ENCODE results near the gene PROC.
A peak's percentile ranks its signal among the peaks of the same experiment; 100 is the strongest.

The PROC gene

DNA sequence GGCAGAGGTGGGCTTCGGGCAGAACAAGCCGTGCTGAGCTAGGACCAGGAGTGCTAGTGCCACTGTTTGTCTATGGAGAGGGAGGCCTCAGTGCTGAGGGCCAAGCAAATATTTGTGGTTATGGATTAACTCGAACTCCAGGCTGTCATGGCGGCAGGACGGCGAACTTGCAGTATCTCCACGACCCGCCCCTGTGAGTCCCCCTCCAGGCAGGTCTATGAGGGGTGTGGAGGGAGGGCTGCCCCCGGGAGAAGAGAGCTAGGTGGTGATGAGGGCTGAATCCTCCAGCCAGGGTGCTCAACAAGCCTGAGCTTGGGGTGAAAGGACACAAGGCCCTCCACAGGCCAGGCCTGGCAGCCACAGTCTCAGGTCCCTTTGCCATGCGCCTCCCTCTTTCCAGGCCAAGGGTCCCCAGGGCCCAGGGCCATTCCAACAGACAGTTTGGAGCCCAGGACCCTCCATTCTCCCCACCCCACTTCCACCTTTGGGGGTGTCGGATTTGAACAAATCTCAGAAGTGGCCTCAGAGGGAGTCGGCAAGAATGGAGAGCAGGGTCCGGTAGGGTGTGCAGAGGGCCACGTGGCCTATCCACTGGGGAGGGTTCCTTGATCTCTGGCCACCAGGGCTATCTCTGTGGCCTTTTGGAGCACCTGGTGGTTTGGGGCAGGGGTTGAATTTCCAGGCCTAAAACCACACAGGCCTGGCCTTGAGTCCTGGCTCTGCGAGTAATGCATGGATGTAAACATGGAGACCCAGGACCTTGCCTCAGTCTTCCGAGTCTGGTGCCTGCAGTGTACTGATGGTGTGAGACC, at the start of gene PROC:
Gene PROC (plus strand): TSS at position 128 of the 812 bp plus-strand sequence. CDS start 1,516 bp downstream, outside the sequence.
- no peak for DNase-seq

DNA sequence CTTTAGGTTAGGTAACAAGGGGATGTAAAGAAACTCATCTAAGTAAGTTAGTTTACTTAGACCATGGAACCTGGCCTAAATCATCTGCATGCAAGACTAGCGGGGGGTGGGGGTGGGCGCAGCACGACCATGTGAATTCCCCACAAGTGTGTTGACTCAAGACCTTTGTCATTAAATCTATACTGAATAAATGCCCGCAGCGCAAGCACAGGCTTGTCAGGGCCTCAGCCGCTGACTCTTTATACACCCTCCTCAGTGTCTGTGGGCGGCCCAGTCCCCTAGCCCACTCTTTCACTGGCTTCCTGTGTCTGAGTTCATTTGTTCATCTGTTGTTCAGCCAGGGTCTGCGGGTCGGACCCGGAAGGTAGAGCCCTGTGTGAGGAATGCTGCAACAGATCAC, 48.2 kb upstream of the PROC start:
- DNase-seq: no peak

DNA sequence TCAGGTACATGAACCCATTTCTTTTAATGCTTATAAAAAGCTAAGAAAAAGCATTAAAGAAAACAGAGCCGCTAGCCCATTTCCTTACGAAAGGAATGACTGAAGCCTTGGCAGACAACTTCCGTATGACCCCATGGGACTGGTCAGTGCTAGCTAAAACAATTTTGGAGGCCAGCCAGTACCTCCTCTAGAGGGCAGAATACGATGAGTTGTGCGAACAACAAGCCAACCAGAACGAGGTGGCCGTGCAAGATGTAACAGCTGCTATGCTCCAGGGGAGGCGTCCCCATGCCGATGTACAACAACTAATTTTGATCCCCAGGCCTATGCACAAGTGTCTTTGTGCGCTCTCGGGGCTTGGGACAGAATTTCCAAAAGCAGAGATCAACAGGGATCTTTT, 47.2 kb upstream of the PROC start:
- DNase-seq: no peak

DNA sequence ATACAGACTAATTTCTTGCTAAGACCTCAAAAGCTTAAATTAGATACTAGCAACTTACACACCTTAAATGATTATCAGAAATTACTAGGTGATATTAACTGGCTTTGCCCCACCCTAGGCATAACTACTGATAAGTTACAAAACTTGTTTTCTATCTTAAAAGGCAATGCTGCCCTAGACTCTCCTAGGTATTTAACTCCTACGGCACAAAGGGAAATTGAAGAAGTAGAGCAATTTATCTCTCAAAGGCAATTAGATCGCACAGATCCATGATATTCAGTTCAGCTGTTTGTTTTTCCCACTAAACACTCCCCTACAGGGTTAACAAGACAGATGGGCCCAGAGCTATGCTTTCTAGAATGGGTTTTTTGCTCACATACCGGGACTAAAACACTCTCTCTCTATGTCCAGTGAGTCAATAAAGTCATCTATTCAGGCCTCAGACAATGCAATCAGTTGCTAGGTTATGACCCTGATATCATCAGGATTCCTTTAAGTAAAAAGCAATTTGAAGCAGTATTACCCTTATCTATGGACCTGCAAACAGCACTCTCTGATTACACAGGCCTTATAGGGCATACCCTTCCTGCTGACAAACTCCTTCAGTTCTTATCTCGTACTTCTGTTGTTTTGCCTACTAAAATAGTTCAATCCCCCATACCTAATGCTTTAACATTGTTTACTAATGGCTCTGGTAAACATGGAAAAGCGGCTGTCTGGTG, 44.7 kb upstream of the PROC start:
- DNase-seq: no peak

DNA sequence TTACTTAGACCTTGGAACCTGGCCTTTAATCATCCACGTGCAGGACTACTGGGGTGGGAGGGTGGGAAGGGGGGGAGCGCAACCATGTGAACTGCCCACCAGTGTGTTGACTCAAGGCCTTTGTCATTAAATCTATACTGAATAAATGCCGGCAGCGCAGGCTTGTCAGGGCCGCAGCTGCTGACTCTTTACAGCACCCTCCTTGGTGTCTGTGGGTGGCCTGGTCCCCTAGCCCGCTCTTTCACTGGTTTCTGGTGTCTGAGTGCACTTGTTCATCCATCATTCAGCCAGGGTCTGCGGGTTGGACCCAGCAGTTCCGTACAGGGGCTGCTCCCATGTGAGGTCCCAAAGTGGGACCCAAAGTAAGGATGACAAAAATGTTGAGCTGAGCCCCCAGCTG, 42.0 kb upstream of the PROC start:
- DNase-seq: no peak

DNA sequence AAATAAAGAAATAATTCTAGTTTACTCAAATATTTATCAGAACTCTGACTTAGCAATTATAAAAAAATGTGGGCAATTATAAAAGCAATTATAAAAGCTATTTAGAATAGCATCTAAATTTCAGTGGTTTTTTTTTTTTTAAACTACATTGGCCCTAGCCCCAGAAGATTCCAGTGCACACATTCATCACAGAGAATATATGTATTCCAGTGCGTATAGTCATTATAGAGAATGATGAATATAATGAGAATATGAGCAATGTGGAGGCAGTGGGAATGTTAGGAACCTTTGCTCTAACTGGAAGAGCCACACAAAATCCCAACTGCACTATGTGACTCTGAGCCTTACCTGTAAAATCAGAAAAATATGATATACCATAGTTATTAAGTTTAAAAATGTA, 41.0 kb upstream of the PROC start:
- DNase-seq: no peak

DNA sequence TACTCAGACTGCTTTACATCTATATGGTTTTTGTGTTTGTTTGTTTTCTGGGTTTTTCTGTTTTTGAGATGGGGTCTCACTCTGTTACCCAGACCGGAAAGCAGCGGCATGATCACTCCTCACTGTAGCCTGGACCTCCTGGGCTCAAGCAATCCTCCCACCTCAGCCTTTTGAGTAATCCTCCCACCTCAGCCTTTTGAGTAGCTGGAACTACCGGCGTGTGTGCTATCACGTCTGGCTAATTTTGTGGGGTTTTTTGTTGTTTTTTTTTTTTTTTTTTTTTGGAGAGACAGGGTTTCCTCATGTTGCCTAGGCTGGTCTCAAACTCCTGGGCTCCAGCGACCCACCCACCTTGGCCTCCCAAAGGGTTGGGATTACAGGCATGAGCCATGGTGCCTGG, 39.5 kb upstream of the PROC start:
- DNase-seq: no peak

DNA sequence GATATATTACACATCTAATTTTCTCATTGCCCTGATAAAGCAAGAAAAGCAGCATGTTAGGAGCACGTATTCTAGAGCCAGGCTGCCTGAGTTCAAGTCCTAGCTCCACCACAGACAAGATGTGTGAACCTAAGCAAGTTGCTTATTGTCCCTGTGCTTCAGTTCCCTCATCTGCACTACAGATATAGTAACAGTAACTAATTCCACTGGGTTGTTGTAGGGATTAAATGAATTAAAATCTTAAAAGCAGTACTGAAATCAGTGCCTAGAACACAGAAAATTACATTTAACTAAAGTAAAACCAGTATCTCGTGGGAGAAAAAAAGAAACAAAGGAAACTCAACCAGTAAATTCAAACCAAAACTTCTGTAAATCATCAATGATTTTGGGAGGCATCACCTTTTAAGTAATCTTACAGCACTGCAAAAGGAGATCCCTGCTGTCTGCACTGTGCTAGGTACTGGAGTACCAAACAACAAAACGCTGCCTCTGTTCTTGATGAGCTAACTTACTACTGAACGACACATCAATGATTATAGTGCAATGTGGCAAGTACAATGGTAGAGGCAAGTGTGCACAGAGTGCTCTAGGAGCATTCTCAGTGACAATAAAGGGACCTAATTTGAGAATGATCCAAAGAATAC, 38.4 kb upstream of the PROC start:
- DNase-seq: no peak

DNA sequence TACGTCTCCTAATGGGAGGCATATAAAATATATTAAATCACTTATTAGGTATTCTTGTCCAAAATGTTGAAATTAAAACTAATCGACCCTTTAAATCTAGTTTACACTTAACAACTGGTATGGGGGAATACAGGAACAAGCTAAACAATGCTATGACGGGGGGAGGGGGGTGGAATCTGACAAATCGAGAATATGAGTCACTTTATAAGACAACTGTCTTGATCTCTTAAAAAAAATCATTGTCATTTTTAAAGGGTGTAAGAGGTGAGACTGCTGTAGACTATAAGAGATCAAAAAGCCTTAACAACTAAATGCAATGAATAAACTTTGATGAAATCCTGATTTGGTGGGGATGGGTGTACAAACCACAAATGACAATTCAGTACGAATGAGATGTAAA, 36.5 kb upstream of the PROC start:
- no peak for DNase-seq

DNA sequence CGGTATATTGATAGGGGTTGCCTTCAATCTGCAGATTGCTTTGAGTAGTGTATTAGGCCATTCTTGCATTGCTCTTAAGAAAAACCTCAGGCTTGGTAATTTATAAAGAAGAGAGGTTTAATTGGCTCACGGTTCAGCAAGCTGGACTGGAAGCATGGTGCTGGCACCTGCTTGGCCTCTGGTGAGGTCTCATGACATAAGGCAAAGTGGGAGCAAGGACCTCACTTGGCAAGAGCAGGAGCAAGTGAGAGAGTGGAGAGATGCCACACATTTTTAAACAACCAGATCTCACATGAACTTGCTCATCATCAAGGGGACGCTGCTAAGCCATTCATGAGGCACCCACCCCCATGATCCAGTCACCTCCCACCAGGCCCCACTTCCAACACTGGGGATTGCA, 35.4 kb upstream of the PROC start:
- DNase-seq: no peak

DNA sequence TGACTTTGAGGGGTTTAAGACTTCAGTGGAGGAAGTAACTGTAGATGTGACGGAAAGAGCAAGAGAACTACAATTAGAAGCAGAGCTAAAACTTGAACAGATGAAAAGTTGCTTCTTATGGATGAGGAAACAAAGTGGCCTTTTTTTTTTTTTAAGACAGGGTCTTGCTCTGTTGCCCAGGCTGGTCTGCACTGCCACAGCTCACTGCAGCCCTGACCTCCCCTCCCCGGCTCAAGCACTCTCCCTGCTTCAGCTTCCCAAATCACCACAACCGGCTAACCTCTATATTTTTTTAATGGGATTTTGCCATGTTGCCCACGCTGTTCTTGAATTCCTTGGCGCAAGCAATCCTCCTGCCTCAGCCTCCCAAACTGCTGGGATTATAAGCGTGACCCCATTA, 33.7 kb upstream of the PROC start:
- DNase-seq: no peak

DNA sequence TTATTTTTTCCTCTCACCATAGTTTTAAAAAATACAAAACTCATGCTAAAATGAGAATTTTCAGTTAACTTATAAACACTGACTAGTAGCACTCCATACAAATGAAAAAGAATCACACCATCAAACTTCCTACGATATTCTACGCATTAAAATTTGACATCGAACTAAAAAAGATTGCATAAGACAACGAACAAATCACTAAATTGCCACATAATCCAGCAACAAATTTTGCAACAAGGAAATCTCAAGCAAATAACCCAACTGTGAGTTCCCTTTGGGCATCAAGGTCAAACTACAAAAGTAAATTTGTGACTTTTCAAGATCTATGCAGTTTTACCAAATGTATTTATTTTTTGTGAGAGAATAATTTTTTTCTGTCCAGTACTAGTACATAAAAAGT, 32.0 kb upstream of the PROC start:
- no peak for DNase-seq

DNA sequence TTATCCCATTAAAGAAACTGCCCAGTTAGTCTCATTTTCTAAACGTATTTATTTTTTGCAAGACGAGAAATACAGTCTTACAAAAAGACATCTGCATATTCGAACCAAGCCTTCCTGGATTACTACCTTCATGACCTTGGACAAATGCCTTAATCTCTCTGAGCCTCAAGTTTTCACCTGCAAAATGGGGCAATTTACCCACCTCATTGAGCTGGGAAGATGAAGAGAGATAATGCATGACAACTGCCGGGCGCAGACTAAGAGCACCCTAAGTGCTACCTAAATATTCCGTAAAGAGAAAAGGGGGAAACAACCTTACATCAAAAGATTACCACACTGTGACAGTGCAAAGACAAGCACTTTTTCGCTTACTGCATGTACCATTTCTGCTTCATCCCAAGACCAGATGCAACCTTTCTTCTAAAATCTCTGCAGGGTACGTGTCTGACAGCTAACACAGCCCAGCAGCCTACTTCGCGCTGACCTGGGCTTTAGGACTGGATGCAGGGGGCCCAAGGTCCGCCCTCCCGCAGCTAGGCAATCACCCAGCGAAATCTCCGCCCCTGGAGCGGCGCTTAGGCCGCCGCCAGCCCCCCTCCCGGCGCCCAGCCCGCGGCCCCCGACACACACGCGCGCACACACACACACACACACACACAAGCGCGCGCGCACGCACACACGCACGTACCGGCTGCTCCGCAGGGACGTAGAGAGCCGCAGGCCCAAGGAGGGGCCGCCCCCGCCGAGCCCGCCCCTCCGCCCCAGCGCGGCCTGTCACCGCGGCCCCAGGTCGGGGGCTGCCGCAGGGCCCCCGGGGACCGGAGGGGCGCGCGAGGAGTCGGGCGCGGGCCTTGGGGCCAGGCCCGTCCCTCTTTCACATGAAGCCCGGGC, 31.2 kb upstream of the PROC start:
- DNase-seq: peak; percentile 49

DNA sequence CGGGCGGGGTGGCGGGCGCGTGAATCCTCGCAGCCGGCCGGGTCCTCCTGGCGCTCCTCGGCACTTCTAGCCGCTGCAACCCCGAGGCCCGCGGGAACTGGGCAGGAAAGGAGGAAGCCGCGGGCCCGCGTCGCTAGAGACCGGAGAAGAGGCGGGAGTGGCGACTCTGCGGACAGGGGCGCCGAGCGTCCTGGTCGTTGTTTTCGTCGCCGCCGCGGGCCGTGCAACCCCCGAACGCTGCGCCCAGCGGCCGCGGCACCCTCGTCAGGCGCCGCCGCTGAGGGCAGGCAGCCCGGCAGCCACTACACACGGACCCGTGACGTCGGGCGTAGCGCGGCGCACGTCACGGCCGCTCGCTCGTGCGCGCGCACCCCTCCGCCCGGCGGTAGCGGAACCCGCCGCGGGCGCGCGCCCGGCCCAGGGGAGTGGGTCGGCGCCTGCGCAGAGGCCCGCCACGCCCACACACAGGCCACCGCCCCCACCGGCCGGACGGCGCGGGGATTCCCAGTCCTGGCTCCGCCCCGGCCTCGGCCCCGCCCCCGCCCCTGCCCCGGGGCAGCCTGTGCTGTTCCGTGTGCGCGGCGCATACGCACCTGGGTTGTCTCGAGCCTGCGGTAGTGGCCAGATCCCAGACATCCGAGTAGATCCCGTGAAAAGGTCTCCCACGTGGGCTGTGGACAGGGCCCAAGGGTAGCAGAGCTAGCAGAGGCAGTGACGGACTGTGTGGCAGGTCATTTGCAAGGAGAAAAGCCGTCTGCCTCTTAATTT, 30.4 kb upstream of the PROC start, which contains the start of gene MAP3K2:
Gene MAP3K2 (minus strand): TSS at position 321 of the 768 bp plus-strand sequence. CDS start 44,846 bp downstream, outside the sequence.
- peak; percentile 90 for DNase-seq

DNA sequence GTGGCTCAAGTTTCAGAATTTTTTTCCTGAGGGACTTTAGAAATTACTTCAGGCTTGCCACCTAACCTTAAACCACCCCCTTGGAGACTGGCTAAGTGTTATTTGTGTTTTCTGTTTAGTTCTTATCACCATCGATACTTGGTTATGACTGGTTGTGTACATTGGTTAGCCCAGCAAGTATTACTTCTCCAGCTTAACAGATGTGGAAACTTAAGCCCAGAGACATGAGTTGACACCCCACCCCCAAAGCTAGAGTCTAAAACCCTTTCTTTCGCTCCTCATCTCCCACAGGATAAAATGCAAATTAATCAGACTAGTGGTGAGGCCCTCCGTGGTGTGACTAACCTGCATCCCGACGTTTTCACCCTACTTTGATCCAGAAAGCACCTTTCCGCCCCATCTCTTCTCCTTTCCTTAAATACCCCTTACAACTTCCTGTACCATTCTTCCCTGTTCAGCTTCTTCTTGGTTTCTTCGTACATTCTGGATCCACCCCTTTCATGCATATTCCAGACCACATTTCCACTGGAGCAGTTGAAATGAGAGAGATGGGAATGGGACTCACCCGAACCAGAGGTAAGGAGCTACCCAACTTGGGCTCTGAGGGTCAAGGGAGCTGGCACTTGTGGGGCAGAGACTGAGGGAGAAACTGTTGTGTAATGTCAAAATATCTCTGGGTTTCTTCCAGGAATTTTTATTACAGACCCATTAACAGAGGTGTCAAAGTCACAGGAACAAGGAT, 29.6 kb upstream of the PROC start:
- no peak for DNase-seq

DNA sequence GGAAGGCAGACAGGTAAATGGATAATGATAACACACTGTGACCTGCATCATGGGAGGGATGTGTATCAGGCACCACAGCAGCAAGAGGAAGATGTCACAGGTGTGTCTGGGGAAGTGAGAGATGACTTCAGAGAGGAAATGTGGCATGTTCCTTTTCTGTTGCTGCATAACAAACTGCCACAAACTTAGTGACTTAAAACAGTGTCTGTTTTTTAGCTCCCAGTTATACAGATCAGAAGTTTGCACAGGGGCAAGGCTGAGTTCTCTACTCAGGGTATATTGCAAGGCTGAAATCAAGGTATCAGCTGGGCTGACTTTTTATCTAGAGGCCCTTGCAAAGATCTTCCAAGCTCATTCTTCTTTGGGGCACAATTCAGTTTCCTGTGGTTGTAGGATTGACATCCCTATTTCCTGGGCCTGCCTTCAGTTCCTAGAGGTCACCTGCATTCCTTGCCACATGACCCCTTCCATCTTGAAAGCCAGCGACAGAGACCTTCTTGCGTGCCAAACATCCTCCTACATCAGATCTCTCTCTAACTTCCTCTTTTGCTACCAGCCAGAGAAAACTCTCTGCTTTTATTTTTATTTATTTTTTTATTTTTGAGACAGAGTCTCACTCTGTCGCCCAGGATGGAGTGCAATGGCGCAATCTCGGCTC, 28.3 kb upstream of the PROC start:
- no peak for DNase-seq

DNA sequence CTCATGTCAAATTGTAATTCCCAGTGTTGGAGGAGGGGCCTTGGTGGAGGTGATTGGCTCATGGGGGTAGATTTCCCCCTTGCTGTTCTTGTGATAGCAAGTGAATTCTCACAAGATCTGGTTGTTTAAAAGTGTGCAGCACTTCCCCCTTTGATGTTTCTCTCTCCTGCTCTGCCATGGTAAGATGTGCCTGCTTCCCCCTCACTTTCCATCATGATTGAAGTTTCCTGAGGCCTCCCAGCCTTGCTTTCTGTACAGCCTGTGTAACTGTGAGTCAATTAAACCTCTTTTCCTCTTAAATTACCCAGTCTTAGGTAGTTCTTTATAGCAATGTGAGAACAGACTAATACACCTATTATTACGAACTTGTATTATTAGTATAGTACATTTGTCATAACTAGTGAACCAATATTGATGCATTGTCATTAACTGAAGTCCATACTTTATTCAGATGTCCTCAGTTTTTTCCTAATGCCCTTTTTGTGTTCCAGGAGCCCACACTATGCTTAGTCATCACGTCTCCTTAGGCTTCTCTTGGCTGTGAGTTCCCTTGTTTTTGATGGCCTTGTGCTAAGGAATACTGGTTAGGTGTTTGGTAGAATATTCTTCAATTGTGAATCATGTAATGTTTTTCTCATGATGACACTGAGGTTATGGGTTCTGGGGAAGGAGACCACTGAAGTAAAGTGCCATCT, 25.9 kb upstream of the PROC start:
- DNase-seq: no peak

DNA sequence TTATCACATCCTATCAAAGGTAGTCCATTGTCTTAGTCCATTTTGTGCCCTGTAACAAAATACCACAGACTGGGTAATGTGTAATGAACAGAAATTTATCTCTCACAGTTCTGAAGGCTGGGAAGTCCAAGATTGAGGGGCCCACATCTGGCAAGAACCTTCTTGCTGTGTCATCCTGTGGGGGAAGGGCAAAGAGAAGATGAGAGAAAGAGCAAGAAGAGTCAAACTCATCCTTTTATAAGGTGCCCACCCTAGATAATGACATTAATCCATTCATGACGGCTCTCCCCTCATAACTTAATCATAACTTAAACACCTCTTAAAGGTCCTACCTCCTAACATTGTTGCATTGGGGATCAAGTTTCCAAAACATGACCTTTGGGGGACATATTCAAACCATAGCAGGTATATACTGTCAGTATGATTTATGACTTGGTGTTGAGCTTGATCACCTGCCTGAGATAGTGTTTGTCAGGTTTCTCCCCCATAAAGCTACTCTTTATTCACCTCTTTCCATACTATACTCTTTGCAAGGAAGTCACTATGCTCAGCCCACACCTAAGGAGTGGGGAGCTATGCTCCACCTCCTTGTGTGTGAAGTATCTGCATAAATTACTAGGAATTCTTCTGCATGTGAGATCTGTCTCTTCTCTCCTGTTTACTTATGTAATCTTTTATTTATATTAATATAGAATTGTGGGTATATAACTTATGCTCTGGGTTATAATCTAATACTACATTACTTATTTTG, 25.2 kb upstream of the PROC start:
- DNase-seq: no peak

DNA sequence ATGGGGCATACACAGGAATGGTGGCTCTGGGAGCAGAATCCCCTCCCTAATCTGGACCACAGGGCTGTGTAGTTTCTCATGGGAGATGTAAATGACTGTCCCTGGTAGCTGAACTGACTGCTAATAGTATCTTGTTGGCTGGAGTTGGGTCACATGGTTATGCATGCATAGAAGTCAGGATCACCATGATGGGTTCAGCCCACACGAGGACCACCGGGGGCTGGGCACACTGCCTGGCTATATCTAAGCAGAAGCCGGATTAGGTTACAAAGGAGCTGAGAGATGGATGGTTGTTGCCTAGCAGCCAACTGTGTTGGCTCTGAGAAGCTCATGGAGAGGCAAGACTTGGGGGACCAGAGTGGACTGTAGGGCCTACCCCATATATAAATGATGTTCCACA, 23.7 kb upstream of the PROC start:
- DNase-seq: no peak
